Duodenal mucosa (tissue), 2 donors: ENCODE measurements around the gene DCLK3.
A peak's percentile ranks its signal among the peaks of the same experiment; 100 is the strongest.

Experiments
- H3K27ac ChIP-seq: one replicate; pipeline ENCODE4 v1.7.0; 2013; ENCODE audit warnings: low read depth, low read length
- H3K27me3 ChIP-seq, 2 donors: one replicate each; pipeline ENCODE4 v1.7.0; 2013; ENCODE audit warnings: low read length in 2 of 2, control low read depth in 1 of 2; ENCODE audit not compliant: insufficient read depth in 2 of 2, control insufficient read depth in 1 of 2
- H3K36me3 ChIP-seq, 2 donors: one replicate each; pipeline ENCODE4 v1.7.0; 2013; ENCODE audit warnings: low read length in 2 of 2, control low read depth in 1 of 2; ENCODE audit not compliant: insufficient read depth in 2 of 2, control insufficient read depth in 1 of 2
- H3K4me1 ChIP-seq, 2 donors: one replicate each; pipeline ENCODE4 v1.7.0; 2013; ENCODE audit warnings: low read length in 2 of 2, control low read depth in 1 of 2; ENCODE audit not compliant: insufficient read depth in 2 of 2, control insufficient read depth in 1 of 2
- H3K4me3 ChIP-seq, 2 donors: one replicate each; pipeline ENCODE4 v1.7.0; 2013; ENCODE audit warnings: low read length in 2 of 2, low read depth in 1 of 2
- H3K9ac ChIP-seq, 2 donors: one replicate each; pipeline ENCODE4 v1.7.0; 2013; ENCODE audit warnings: low read length in 2 of 2, low read depth in 1 of 2
- H3K9me3 ChIP-seq, 2 donors: one replicate each; pipeline ENCODE4 v1.7.0; 2013; ENCODE audit warnings: low read length in 2 of 2, control low read depth in 1 of 2; ENCODE audit not compliant: control insufficient read depth in 1 of 2

The DCLK3 gene, protein sequence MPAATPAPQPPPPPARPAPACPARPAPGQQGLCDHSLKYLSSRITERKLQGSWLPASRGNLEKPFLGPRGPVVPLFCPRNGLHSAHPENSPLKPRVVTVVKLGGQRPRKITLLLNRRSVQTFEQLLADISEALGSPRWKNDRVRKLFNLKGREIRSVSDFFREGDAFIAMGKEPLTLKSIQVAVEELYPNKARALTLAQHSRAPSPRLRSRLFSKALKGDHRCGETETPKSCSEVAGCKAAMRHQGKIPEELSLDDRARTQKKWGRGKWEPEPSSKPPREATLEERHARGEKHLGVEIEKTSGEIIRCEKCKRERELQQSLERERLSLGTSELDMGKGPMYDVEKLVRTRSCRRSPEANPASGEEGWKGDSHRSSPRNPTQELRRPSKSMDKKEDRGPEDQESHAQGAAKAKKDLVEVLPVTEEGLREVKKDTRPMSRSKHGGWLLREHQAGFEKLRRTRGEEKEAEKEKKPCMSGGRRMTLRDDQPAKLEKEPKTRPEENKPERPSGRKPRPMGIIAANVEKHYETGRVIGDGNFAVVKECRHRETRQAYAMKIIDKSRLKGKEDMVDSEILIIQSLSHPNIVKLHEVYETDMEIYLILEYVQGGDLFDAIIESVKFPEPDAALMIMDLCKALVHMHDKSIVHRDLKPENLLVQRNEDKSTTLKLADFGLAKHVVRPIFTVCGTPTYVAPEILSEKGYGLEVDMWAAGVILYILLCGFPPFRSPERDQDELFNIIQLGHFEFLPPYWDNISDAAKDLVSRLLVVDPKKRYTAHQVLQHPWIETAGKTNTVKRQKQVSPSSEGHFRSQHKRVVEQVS

DNA sequence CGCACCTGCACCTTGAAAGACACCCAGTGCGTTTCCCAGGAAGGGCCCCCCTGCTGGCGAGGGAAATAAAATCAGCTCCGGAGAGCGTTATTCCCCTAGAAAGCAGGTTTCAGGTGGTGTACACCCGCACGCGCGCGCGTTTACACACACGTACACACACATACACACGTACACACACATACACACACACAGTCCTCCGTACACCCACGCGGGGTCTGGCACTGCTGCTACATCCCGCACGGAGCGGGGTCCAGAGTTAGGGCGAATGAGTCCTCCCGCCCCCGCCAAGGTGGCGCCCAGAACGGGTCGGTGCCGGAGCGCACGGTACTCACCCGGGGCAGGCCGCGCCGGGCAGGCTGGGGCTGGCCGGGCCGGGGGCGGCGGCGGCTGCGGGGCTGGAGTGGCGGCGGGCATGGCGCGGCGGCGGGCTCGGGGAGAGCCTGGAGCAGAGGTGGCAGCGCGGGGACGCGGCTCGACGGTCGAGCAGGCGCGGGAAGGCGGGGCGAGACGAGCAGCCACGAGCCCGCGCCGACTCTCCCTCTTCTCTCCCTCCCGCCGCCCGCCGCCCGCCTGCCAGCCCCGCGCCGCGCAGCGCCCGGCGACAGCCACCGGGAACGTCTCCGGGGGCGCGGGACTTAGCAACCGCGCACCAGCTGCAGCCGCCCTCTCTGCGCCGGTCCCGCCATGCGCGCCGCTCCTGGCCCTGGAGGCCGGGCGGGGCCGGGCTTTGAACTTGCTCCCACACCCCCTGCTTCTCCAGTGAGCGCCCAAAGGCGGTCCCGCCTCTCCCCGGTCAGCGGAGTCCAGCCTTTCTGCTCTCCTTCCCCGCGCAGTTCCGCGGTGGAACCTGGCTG is at the start of gene DCLK3:
Gene DCLK3 (minus strand): TSS at position 704 of the 854 bp plus-strand sequence. CDS start 290 bp downstream, at position 414.
- H3K27me3 ChIP-seq = peaks cover 33 to 45% of the 10 kb centered on the region in 2 donors
- H3K36me3 ChIP-seq = no peaks in the 10 kb centered on the region
- H3K27ac ChIP-seq = no peak within 1 kb of the TSS
- H3K4me3 ChIP-seq = peak within 1 kb of the TSS; percentile 46 to 48
- peaks cover 3 to 7% of the 10 kb centered on the region in 2 donors for H3K4me1 ChIP-seq
- no peak within 1 kb of the TSS for H3K9ac ChIP-seq
- no peaks in the 10 kb centered on the region for H3K9me3 ChIP-seq

DNA sequence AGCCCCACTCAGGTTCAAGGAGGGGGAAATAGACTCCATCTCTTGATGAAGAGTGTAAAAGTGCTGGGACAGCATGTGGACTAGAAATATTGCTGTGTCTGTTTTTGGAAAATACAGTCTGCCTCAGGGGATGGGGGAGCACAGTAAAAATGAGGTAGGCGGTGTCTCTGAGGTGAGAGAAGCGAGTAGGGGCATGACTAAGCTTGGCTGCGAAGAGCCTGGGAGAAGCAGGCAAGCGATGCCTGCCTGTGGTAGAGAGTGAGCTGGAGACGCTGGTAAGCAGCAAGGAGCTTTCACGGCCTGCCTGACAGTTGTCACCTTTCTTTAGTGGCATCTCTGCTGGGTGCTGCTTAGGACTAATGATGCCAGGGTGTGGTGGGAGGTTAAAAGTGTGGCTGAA is 49.0 kb upstream of the DCLK3 start:
- Histone ChIP-seq H3K4me3 (no peak overlapping the region), H3K36me3 (no peaks in the 10 kb centered on the region), H3K4me1 (no peaks in the 10 kb centered on the region), H3K27ac (no peak overlapping the region), H3K9ac (no peak overlapping the region), H3K9me3 (no peaks in the 10 kb centered on the region), H3K27me3 (no peaks in the 10 kb centered on the region)

DNA sequence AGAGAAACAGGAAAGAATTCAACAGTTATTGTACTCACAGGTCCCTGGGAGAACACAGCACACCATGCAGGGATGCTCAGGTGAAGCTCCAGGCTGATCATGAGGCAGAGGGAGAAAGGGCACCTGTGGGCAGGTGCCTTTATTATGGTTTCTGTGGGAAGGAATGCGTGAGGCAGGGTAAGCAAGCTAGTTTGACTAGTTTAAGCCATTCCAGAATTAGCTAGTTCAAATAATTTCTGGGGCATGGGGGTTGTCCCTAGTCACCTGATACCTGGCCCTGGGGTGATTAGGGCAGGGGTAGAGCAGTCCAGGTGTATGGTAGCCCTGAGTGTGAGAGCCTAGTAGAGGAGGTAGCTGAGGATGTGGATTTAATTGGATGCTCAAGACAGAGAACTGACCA is 47.9 kb upstream of the DCLK3 start:
- H3K4me3 ChIP-seq = no peak overlapping the region
- H3K36me3 ChIP-seq = no peaks in the 10 kb centered on the region
- no peak overlapping the region for H3K27ac ChIP-seq
- H3K9me3 ChIP-seq = no peaks in the 10 kb centered on the region
- no peak overlapping the region for H3K9ac ChIP-seq
- no peaks in the 10 kb centered on the region for H3K4me1 ChIP-seq
- H3K27me3 ChIP-seq = no peaks in the 10 kb centered on the region

DNA sequence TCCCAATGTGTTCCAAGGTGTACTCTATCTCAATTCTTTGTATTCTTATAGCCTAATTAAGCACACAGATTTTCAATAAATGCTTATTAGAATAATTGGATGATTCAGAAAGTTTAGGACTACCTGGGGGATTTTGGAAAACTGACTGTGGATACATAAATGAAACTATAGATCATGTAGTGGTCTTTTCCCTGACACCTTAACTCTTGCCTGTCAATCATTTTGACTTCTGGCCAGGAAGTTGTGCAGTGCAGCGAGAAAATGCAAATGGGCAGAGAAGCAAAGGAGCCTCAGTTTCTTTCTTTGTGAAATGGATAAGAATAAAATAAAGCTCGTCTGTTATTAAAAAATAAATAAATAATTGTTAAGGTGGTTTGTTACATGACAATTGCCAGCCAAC is 47.4 kb upstream of the DCLK3 start:
- no peaks in the 10 kb centered on the region for H3K27me3 ChIP-seq
- no peaks in the 10 kb centered on the region for H3K36me3 ChIP-seq
- H3K27ac ChIP-seq = no peak overlapping the region
- no peak overlapping the region for H3K4me3 ChIP-seq
- H3K9ac ChIP-seq = no peak overlapping the region
- H3K9me3 ChIP-seq = no peaks in the 10 kb centered on the region
- H3K4me1 ChIP-seq = no peaks in the 10 kb centered on the region

DNA sequence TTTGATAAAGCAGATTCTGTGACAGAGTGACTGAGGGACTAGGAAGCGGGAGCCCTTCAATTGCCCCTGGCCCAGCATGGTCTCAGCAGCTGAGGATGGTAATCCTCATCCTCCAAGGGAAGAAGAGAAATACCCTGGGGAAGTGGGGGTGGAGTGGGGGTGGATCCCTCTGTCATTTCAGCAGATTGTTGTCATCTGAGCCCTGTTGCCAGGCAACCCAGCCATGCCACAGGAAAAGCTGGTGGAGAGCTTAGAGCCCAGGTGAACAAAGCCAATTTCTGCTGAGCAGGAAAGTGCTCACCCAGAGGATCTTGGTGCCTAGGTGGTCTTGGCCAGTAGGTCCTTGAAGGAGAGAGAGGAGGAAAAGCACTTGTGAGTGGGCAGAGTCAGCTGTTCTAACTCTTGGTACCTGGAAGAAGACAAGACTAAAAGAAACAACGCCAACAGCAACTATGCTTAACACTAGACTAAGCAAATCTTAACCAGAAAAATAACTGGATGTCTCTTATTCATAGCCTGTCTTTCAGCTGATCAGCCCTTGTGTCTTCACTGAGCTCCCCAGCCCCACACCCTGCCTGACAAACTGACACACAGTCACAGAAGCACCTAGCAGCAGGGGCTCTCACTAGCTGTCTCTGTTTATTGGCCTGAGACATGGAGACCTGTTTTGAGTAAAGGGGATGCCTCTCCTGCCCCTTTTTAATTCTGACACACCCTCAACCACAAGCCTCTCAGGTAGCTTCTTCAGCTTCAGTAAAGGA is 40.1 kb upstream of the DCLK3 start:
- no peaks in the 10 kb centered on the region for H3K27me3 ChIP-seq
- H3K9me3 ChIP-seq = peaks cover 0 to 8% of the 10 kb centered on the region in 2 donors
- no peaks in the 10 kb centered on the region for H3K36me3 ChIP-seq
- no peak overlapping the region for H3K27ac ChIP-seq
- no peaks in the 10 kb centered on the region for H3K4me1 ChIP-seq
- H3K9ac ChIP-seq = no peak overlapping the region
- H3K4me3 ChIP-seq = no peak overlapping the region

DNA sequence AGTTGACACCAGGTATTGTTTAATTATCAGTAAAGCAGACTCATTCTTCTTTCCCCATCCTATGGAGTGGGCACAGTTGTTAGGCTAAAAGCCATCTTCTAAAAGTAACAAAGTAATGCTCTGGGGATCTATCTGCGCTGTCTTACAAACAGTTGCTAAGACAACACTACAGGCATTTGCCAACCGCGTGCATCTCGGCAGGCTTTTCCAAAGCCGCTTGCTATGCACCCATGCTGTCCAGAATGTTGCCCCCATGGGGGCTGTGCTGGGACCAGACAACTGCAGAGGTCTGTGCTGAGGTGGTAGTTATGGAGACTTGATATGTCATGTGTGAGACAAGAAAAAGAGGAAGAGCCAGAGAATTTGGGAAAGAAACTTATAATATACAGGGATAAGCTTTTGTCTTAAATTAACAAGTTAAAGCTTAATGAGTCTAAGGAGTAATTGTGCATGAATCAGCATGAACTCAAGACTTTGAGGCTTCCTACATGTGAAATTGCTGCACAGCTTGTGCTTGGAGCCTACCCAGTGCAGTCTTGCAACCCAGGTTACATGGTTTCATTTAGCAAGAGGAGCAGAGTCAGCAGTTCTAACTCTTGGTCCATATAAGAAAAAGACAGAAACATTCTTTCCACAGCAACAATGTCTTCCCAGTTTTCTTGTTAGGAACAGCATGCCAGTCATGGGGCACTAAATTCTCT is 38.9 kb upstream of the DCLK3 start:
- peaks cover 0 to 8% of the 10 kb centered on the region in 2 donors for H3K9me3 ChIP-seq
- no peak overlapping the region for H3K27ac ChIP-seq
- H3K36me3 ChIP-seq = no peaks in the 10 kb centered on the region
- no peaks in the 10 kb centered on the region for H3K4me1 ChIP-seq
- no peak overlapping the region for H3K9ac ChIP-seq
- no peaks in the 10 kb centered on the region for H3K27me3 ChIP-seq
- no peak overlapping the region for H3K4me3 ChIP-seq

DNA sequence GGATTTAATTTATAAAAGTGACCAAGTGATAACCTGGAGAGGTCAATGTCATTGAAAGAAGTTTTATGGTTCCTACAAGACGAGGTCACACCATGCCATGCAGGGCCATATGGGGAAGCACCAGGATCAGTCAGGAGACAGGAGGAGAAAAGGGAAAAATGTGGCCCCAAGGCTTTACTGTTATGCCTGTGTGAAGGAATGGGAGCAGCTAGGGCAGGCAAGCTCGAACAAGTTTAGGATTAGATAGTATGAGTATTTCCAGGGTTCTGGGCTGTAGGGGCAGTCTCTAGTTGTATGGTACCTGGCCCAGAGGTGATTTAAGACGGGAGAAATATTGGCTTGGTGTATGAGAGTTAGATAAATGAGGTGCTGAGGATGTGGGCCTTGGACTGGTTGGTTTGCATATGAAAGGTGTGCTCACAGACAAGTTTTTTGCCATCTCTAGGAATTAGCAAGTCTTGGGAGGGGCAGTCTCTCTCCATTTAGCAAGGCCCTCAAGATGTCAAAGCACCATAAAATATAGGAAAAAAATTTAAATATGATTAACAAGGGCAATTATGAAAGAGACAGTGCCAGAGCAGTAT is 36.3 kb upstream of the DCLK3 start:
- Histone ChIP-seq H3K4me1 (no peaks in the 10 kb centered on the region), H3K27me3 (no peaks in the 10 kb centered on the region), H3K36me3 (no peaks in the 10 kb centered on the region), H3K4me3 (no peak overlapping the region), H3K9ac (no peak overlapping the region), H3K27ac (no peak overlapping the region), H3K9me3 (peaks cover 0 to 6% of the 10 kb centered on the region in 2 donors)

DNA sequence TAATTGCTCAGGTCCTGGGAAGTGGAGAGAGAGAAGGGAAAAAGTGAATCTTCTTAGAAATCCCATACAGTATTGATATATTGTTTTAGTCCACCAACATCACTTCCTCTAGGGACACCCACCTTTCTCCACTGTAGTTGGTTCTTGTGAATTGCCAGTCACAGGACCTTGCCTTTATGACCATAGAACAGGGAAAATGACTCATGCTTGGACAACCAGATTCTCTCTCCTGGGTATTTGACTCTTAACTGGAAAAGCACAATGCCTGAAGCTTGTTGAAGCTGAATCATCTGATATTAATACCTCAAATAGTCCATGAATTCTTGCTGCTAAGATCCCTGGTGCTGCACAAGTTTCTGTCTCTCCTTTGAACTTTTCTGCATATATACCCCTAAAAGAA is 32.5 kb upstream of the DCLK3 start:
- no peaks in the 10 kb centered on the region for H3K4me1 ChIP-seq
- no peaks in the 10 kb centered on the region for H3K36me3 ChIP-seq
- no peak overlapping the region for H3K9ac ChIP-seq
- no peaks in the 10 kb centered on the region for H3K27me3 ChIP-seq
- no peak overlapping the region for H3K4me3 ChIP-seq
- no peaks in the 10 kb centered on the region for H3K9me3 ChIP-seq
- no peak overlapping the region for H3K27ac ChIP-seq

DNA sequence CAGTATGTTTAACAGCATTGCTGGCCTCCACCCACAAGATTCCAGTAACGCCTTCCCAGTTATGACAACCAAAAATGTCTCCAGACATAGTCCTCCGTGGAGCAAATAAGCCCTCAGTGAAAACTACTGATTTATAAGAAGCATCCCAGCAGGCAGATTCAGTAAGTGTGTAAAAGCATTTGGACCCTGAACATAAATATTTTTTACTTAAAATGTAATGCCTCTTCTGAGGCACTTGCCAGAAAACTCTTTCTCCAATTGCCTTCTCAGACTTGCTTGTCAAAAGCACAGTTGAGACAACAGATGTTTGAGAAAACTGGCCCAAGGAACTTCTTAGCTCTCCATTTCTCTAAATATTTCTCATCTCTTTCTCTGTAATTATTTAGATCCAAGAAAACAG is 31.8 kb upstream of the DCLK3 start:
- Histone ChIP-seq H3K4me1 (no peaks in the 10 kb centered on the region), H3K9ac (no peak overlapping the region), H3K27me3 (no peaks in the 10 kb centered on the region), H3K4me3 (no peak overlapping the region), H3K9me3 (no peaks in the 10 kb centered on the region), H3K36me3 (no peaks in the 10 kb centered on the region), H3K27ac (no peak overlapping the region)
